ENCODE data around the gene ANKRD36C. TPM values are rescaled to one million over a fixed set of nuclear protein-coding genes. Genes with fewer than 3 reads are reported as not detected.
"Not testable (repeated sequence)": the region's sequence is repeated elsewhere in the genome, so short reads cannot be mapped to it uniquely, and the experiment has no call there.

ANKRD36C gene
- total and polyA plus RNA-seq, 2 of the 4 experiments (the other 2 are of a cell fraction), result 2.2 to 27.1 TPM

DNA sequence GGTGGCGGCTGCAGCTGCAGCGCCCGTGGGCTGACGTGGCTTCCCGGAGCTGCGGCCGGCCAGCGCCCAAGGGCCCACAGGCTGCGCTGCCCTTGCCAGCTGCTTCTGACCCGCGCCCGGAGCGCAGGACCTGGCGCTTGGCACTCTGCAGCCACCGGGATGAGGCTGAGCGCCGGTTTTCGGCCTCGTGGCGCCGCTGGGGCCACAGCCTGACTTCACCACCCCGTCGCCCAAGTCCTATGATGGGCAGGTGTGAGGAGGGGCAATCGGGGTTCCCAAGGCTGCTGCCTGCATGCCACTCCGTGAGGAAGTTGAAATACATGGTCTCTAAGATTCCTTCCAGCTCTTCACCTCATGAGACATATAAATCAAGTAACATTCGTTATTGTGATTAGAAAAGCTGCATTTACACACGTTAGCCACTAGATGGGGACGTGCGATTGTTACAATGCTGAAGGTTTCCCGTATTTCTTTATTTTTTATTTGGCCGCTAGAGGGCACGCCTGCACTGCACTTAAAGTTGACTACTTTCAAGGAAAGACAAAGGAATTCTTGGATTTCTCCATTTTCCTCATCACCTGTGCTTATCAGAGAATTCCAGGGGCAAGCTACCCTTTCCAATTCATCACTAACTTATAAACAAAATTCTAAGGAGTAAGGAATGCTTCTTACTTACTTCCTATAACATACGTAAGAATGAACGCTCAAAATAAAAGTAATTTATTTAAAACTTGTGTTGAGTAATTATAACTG is 1.1 kb upstream of the ANKRD36C start:
- 0 out of 2 replicates have a peak overlapping the region, but pooled peaks have one; percentile 35 for H3K56ac ChIP-seq (ENCODE audit: extremely low read depth, insufficient read depth, low read length)
- H3K4me3 ChIP-seq (ENCODE audit: insufficient read depth, low read depth, low read length), result peak overlapping the region; percentile 75
- intact Hi-C loops (cut with micrococcal nuclease), result loop anchor here (1.0 to 5.0 kb wide), 2 partner anchors 182 to 275 kb away; partner anchors contain the start of genes CIAO1 and TMEM127
- H3K36me3 ChIP-seq (ENCODE audit: control insufficient read depth, insufficient read depth, low read length); H4K20me1 ChIP-seq (ENCODE audit: insufficient read depth, low read length); H3K9me3 ChIP-seq (ENCODE audit: control insufficient read depth, insufficient read depth, low read length); H2AK5ac ChIP-seq (ENCODE audit: low read depth, low read length); H3K4me1 ChIP-seq (ENCODE audit: control insufficient read depth, insufficient read depth, low read length); POLR2A ChIA-PET (ENCODE audit: unreplicated experiment); H3K79me1 ChIP-seq (ENCODE audit: low read depth in 1 of 2, low read length in 2 of 2); H2BK15ac ChIP-seq (ENCODE audit: low read depth, low read length); in situ Hi-C loops (cut with MboI; ENCODE audit: low sequenced_read_pairs); H2BK120ac ChIP-seq (ENCODE audit: low read depth, low read length); BruUV-seq (replicated peaks); H3K9me1 ChIP-seq (ENCODE audit: insufficient read depth, low read length); dilution Hi-C loops (cut with HindIII; ENCODE audit: low sequenced_read_pairs, unreplicated experiment); H3K27me3 ChIP-seq (ENCODE audit: control insufficient read depth, insufficient read depth, low read length); H2BK20ac ChIP-seq (ENCODE audit: low read depth, low read length); H2AK9ac ChIP-seq (replicated peaks; ENCODE audit: low read depth, low read length, poor library complexity): not testable (repeated sequence)
- TF ChIP-seq RAD21 (IDR thresholded peaks at IDR 0.05; ENCODE audit: low read length) (peak; percentile 68), SMC3 (IDR thresholded peaks at IDR 0.05; ENCODE audit: low read depth, low read length) (peak; percentile 60)
- TF ChIP-seq, protein P1, sequence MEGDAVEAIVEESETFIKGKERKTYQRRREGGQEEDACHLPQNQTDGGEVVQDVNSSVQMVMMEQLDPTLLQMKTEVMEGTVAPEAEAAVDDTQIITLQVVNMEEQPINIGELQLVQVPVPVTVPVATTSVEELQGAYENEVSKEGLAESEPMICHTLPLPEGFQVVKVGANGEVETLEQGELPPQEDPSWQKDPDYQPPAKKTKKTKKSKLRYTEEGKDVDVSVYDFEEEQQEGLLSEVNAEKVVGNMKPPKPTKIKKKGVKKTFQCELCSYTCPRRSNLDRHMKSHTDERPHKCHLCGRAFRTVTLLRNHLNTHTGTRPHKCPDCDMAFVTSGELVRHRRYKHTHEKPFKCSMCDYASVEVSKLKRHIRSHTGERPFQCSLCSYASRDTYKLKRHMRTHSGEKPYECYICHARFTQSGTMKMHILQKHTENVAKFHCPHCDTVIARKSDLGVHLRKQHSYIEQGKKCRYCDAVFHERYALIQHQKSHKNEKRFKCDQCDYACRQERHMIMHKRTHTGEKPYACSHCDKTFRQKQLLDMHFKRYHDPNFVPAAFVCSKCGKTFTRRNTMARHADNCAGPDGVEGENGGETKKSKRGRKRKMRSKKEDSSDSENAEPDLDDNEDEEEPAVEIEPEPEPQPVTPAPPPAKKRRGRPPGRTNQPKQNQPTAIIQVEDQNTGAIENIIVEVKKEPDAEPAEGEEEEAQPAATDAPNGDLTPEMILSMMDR (conservative IDR thresholded peaks at IDR 0.05; ENCODE audit: low read depth, low read length), result peak; percentile 73
- DNase-seq (peak; percentile 39), ATAC-seq (ENCODE audit: low read depth) (peak; percentile 73)
- H2AFZ ChIP-seq (replicated peaks; ENCODE audit: low read length, poor library complexity), result peak overlapping the region; percentile 87
- H3K4me2 ChIP-seq (ENCODE audit: low read depth, low read length), result peak overlapping the region; percentile 100
- H2BK5ac ChIP-seq (ENCODE audit: low read depth, low read length, poor library complexity, severe bottlenecking), result peak overlapping the region; percentile 88
- peak overlapping the region; percentile 79; the same call in 1 of the 2 replicates for H3K18ac ChIP-seq (ENCODE audit: low read depth, low read length)
- WGBS, 2 experiments (ENCODE audit: extremely low coverage in 2 of 2, insufficient read length in 1 of 2), result no CpG with 5 or more reads among the region's 34 CpGs
- H4K8ac ChIP-seq (ENCODE audit: low read depth in 2 of 2, low read length in 2 of 2), result peak overlapping the region; percentile 30 to 73; a peak in 2 of 4 replicates
- H3K23ac ChIP-seq (ENCODE audit: low read depth, low read length), result peak overlapping the region; percentile 87; the same call in 1 of the 2 replicates
- H4K5ac ChIP-seq (ENCODE audit: low read depth, low read length), result peak overlapping the region; percentile 98
- peak overlapping the region; percentile 77 for H3K14ac ChIP-seq (replicated peaks; ENCODE audit: low read depth, low read length)
- H3K4ac ChIP-seq (ENCODE audit: low read depth, low read length), result peak overlapping the region; percentile 94
- H4K91ac ChIP-seq (ENCODE audit: insufficient read depth, low read depth, low read length), result peak overlapping the region; percentile 26; the same call in 1 of the 2 replicates
- H3K27ac ChIP-seq (ENCODE audit: insufficient read depth, low read length), result peak overlapping the region; percentile 96
- CTCF ChIA-PET, result interaction anchor here (0.6 to 1.3 kb wide), 6 partner anchors 9 to 555 kb away, joined by 3 to 5 read pairs (median 4); no protein-coding TSS in a partner anchor
- H3K9ac ChIP-seq (ENCODE audit: low read depth, low read length), result peak overlapping the region; percentile 76

DNA sequence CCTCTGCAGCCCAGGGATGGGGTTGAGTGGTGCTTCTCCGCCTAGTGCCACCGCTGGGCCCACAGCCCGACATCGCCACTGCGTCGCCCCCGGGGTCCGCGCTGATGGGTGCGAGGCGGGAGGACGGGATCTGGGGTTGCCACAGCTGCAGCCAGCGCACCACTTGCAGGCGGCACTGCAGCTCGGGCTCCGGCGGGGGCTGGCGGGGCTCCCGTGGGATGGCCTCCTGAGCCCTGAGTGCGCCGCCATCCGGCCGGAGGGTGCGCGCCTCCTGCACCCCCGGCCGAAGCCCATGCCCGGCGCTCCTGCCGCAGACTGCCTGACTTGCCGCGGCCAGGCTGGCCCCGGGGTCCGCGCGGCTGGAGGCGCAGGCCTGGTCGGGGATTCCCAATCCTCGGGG is 478 bp upstream of the ANKRD36C start:
- H3K14ac ChIP-seq (replicated peaks; ENCODE audit: low read depth, low read length); H3K18ac ChIP-seq (ENCODE audit: low read depth, low read length); H2AK5ac ChIP-seq (ENCODE audit: low read depth, low read length); H2BK120ac ChIP-seq (ENCODE audit: low read depth, low read length); H4K91ac ChIP-seq (ENCODE audit: insufficient read depth, low read depth, low read length); DNase-seq; H3K9me3 ChIP-seq (ENCODE audit: control insufficient read depth, insufficient read depth, low read length); H3K36me3 ChIP-seq (ENCODE audit: control insufficient read depth, insufficient read depth, low read length); H3K9ac ChIP-seq (ENCODE audit: low read depth, low read length); POLR2A ChIA-PET (ENCODE audit: unreplicated experiment); dilution Hi-C loops (cut with HindIII; ENCODE audit: low sequenced_read_pairs, unreplicated experiment); H4K20me1 ChIP-seq (ENCODE audit: insufficient read depth, low read length); BruUV-seq (replicated peaks); H3K27me3 ChIP-seq (ENCODE audit: control insufficient read depth, insufficient read depth, low read length); H2BK20ac ChIP-seq (ENCODE audit: low read depth, low read length); H3K56ac ChIP-seq (ENCODE audit: extremely low read depth, insufficient read depth, low read length); in situ Hi-C loops (cut with MboI; ENCODE audit: low sequenced_read_pairs); H3K9me1 ChIP-seq (ENCODE audit: insufficient read depth, low read length); H3K4me1 ChIP-seq (ENCODE audit: control insufficient read depth, insufficient read depth, low read length); H3K23ac ChIP-seq (ENCODE audit: low read depth, low read length); H4K5ac ChIP-seq (ENCODE audit: low read depth, low read length); H3K4ac ChIP-seq (ENCODE audit: low read depth, low read length); H2BK15ac ChIP-seq (ENCODE audit: low read depth, low read length); H4K8ac ChIP-seq (ENCODE audit: low read depth in 2 of 2, low read length in 2 of 2); H2AK9ac ChIP-seq (replicated peaks; ENCODE audit: low read depth, low read length, poor library complexity); H3K79me1 ChIP-seq (ENCODE audit: low read depth in 1 of 2, low read length in 2 of 2): not testable (repeated sequence)
- no CpG with 5 or more reads among the region's 39 CpGs for WGBS, 2 experiments (ENCODE audit: extremely low coverage in 2 of 2, insufficient read length in 1 of 2)
- intact Hi-C loops (cut with micrococcal nuclease), result loop anchor here (1.0 to 5.0 kb wide), 2 partner anchors 182 to 275 kb away; partner anchors contain the start of genes CIAO1 and TMEM127
- ATAC-seq (ENCODE audit: low read depth), result peak; percentile 75
- Histone ChIP-seq H3K4me3 (ENCODE audit: insufficient read depth, low read depth, low read length) (peak overlapping the region; percentile 75), H2AFZ (replicated peaks; ENCODE audit: low read length, poor library complexity) (peak overlapping the region; percentile 87), H2BK5ac (ENCODE audit: low read depth, low read length, poor library complexity, severe bottlenecking) (peak overlapping the region; percentile 88), H3K4me2 (ENCODE audit: low read depth, low read length) (peak overlapping the region; percentile 100), H3K27ac (ENCODE audit: insufficient read depth, low read length) (peak overlapping the region; percentile 96; the same call in 1 of the 2 replicates)
- CTCF ChIA-PET, result interaction anchor here (0.6 to 1.3 kb wide), 6 partner anchors 10 to 556 kb away, joined by 3 to 5 read pairs (median 4); no protein-coding TSS in a partner anchor
